ENCODE measurements around the gene GPR176. TPM values are rescaled to one million over a fixed set of nuclear protein-coding genes. Genes with fewer than 3 reads are reported as not detected.

GPR176 gene
- total RNA-seq, 1 donor from 2014 or later, result 52.0 TPM

- no peak for TF ChIP-seq CTCF (IDR thresholded peaks at IDR 0.05; ENCODE audit: insufficient read depth, low read length, poor library complexity, severe bottlenecking)
- Histone ChIP-seq H3K36me3 (ENCODE audit: control insufficient read depth, insufficient read depth, low read length) (no peaks in the 10 kb centered on the region), H3K27me3 (ENCODE audit: control insufficient read depth, insufficient read depth, low read length) (no peaks in the 10 kb centered on the region), H3K4me3 (ENCODE audit: low read depth, low read length) (no peak overlapping the region)
- no peak for DNase-seq (ENCODE audit: low read depth)
Observed at GRCh38 chr15:39834256-39834655, 85.8 kb downstream of the GPR176 start.

- H3K36me3 ChIP-seq (ENCODE audit: control insufficient read depth, insufficient read depth, low read length), result no peaks in the 10 kb centered on the region
- no peak for TF ChIP-seq CTCF (IDR thresholded peaks at IDR 0.05; ENCODE audit: insufficient read depth, low read length, poor library complexity, severe bottlenecking)
- no peaks in the 10 kb centered on the region for H3K27me3 ChIP-seq (ENCODE audit: control insufficient read depth, insufficient read depth, low read length)
- DNase-seq (ENCODE audit: low read depth), result no peak
- no peak overlapping the region for H3K4me3 ChIP-seq (ENCODE audit: low read depth, low read length)
Observed at GRCh38 chr15:39833515-39833981, 86.5 kb downstream of the GPR176 start.

GRCh38 chr15:39830166-39830565 is 89.9 kb downstream of the GPR176 start:
- no peak for DNase-seq (ENCODE audit: low read depth)
- Histone ChIP-seq H3K36me3 (ENCODE audit: control insufficient read depth, insufficient read depth, low read length) (no peaks in the 10 kb centered on the region), H3K27me3 (ENCODE audit: control insufficient read depth, insufficient read depth, low read length) (no peaks in the 10 kb centered on the region), H3K4me3 (ENCODE audit: low read depth, low read length) (no peak overlapping the region)
- no peak for TF ChIP-seq CTCF (IDR thresholded peaks at IDR 0.05; ENCODE audit: insufficient read depth, low read length, poor library complexity, severe bottlenecking)

GRCh38 chr15:39828374-39828931 is 91.6 kb downstream of the GPR176 start:
- TF ChIP-seq CTCF (IDR thresholded peaks at IDR 0.05; ENCODE audit: insufficient read depth, low read length, poor library complexity, severe bottlenecking), result no peak
- no peak overlapping the region for H3K4me3 ChIP-seq (ENCODE audit: low read depth, low read length)
- DNase-seq (ENCODE audit: low read depth), result no peak
- H3K27me3 ChIP-seq (ENCODE audit: control insufficient read depth, insufficient read depth, low read length), result no peaks in the 10 kb centered on the region
- no peaks in the 10 kb centered on the region for H3K36me3 ChIP-seq (ENCODE audit: control insufficient read depth, insufficient read depth, low read length)

- Histone ChIP-seq H3K27me3 (ENCODE audit: control insufficient read depth, insufficient read depth, low read length) (no peaks in the 10 kb centered on the region), H3K36me3 (ENCODE audit: control insufficient read depth, insufficient read depth, low read length) (no peaks in the 10 kb centered on the region), H3K4me3 (ENCODE audit: low read depth, low read length) (no peak overlapping the region)
- no peak for TF ChIP-seq CTCF (IDR thresholded peaks at IDR 0.05; ENCODE audit: insufficient read depth, low read length, poor library complexity, severe bottlenecking)
- DNase-seq (ENCODE audit: low read depth), result no peak
Observed at GRCh38 chr15:39826975-39827374, 93.1 kb downstream of the GPR176 start.

GRCh38 chr15:39823634-39824033 is 96.4 kb downstream of the GPR176 start:
- no peak for DNase-seq (ENCODE audit: low read depth)
- Histone ChIP-seq H3K27me3 (ENCODE audit: control insufficient read depth, insufficient read depth, low read length) (no peaks in the 10 kb centered on the region), H3K4me3 (ENCODE audit: low read depth, low read length) (no peak overlapping the region), H3K36me3 (ENCODE audit: control insufficient read depth, insufficient read depth, low read length) (no peaks in the 10 kb centered on the region)
- TF ChIP-seq CTCF (IDR thresholded peaks at IDR 0.05; ENCODE audit: insufficient read depth, low read length, poor library complexity, severe bottlenecking), result no peak
